B cell (primary cell): Measurements from ENCODE around the gene SNED1.

Experiments used
- CTCF ChIP-seq: fragments of 200-600 bp; IDR thresholded peaks from one replicate; pipeline ENCODE4 v1.8.0; 2022; ENCODE audit warnings: antibody characterized with exemption, mild to moderate bottlenecking
- EZH2 ChIP-seq: IDR thresholded peaks from 2 replicates; pipeline ENCODE4 v1.6.1; 2012; ENCODE audit warnings: borderline replicate concordance, low read depth, mild to moderate bottlenecking, moderate library complexity, low read length; ENCODE audit not compliant: insufficient read depth, poor library complexity, severe bottlenecking

DNA sequence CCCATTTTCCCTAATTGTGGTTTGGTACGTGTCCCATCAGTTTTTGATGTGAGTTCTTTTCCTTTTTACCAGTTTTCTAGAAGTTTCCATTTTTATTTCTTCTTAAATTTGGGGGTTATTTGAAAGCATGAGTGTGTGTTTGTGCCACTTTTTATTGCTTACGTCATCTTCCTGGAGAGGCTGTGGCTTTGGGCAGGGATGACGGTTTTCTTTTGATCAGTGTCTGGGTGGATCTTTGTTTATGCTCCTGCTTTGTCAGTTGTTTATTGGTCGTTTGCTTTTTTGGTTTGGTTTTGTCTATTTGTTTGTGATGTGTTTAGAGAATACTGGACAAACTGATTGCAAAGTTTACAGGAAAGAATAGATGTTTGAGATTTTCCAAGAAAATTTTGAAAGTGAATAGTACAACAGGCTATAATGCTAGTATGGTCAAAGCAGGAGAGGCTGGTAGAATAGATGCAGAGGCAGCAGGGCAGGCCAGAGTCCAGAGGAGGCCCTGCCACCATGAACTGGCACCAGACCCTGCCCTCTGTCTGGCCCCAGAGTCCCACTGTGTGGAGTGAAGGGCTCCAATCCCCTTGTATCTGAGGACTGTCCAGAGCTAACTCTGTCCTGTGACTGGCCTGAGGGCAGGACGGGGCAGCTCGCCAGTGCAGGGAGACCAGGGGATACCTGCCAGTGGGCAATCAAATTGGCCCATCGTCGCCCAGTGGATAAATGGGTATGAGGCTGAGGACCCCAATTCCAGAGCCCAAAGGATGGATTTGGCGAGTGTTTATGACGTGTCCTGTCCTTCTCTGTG, 23.4 kb upstream of the SNED1 start:
- no peak for TF ChIP-seq CTCF
- TF ChIP-seq EZH2, result no peak
